ENCODE results near the gene DYNC1I1. TPM values are rescaled to one million over a fixed set of nuclear protein-coding genes. Genes with fewer than 3 reads are reported as not detected.

The DYNC1I1 gene
- total RNA-seq, 4 donors from 2014 or later: 1.7 to 6.8 (median 4.2) TPM

DNA sequence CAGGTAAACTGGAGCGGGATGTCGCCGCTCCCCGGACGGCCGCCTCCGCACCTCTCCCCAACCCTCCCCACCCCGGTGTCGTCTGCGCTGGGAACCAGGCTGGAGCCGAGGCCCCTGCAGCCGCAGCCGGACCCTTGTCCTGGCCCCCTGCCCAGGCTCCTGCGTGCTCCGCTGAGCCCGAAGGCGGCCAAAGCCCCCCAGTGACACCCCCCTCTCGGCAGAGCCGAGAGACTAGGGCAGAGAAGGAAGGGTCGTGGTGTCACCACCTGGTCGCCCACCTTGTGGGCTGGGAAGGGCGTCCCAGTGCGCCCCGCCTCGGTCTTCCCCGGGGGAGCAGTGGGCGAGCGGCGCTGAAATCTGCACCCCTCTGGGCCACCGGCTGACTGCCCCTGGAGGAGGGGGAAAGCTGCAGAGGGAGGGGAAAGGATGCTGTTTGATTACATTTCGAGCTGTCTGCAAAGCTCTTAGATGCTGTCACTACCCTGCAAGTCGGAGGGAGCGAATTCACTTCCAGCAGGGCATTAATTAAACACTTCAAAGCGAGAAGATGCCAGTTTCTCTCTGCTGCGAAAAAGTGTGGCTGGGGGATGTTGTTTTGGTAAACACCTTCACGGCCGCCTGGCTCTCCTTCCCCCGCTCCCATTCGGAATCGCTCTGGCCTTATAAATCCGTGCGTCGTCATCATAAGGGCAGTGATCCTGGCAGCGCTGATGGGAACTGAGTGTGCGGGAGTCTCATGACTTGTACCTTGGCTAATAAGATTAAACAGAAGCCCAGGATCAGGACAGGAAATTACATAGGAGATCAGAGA lies 622 bp downstream of the DYNC1I1 start:
- TF ChIP-seq, protein P1, sequence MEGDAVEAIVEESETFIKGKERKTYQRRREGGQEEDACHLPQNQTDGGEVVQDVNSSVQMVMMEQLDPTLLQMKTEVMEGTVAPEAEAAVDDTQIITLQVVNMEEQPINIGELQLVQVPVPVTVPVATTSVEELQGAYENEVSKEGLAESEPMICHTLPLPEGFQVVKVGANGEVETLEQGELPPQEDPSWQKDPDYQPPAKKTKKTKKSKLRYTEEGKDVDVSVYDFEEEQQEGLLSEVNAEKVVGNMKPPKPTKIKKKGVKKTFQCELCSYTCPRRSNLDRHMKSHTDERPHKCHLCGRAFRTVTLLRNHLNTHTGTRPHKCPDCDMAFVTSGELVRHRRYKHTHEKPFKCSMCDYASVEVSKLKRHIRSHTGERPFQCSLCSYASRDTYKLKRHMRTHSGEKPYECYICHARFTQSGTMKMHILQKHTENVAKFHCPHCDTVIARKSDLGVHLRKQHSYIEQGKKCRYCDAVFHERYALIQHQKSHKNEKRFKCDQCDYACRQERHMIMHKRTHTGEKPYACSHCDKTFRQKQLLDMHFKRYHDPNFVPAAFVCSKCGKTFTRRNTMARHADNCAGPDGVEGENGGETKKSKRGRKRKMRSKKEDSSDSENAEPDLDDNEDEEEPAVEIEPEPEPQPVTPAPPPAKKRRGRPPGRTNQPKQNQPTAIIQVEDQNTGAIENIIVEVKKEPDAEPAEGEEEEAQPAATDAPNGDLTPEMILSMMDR (IDR thresholded peaks at IDR 0.05): no peak
- peak; percentile 66 for ATAC-seq (ENCODE audit: low FRiP score)
- DNase-seq (ENCODE audit: low spot score): no peak

DNA sequence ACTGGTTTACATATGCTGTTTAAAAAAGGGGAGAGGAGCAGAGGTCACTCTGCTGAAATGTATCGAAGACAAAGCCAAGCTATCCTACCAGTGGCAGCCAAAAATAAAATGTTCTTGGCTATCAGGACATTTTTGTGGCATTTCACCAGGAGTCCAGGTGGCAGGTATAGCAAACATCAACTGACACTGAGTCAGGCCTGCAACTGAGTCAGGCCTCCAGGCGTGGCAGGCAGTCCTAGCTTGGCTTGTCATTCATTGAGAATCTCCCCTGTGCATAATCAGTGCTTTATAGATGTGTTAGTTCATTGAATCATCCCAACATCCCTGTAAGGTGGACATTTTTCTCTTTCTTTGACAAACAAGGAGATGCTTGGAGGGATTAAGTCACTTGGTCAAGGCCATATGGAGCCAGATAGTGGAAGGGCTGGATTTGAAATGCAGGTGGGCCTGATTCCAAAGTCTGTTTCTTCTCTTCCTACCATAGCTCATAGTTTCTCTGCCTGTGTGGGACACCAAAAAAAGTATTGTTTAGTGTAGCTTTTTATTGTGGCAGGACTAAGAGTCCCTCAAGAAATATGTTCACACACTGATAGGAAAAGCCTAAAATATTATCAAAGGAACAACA lies 4.3 kb downstream of the DYNC1I1 start:
- no peak for ATAC-seq (ENCODE audit: low FRiP score)
- TF ChIP-seq, protein P1 (IDR thresholded peaks at IDR 0.05): no peak
- no peak for DNase-seq (ENCODE audit: low spot score)

DNA sequence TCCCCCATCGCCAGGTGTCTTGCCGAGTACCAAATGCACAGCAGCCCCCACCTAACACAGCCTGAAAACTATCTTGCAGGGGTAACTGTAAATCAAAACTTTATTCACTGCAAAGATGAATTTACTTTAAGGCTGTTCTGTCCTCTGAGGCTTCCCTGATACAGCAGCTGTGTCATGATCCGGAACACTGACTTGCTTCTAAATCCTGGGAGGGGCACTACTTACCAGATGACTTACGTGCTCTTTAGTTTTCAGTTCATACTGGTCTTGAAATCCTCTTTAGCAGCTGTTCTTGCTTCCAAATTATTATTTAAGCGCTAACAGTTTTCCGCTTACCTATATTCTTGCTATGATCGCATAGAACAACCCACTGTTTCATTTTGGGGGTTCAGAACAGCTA lies 4.9 kb downstream of the DYNC1I1 start:
- DNase-seq (ENCODE audit: low spot score): no peak
- no peak for ATAC-seq (ENCODE audit: low FRiP score)
- TF ChIP-seq, protein P1 (IDR thresholded peaks at IDR 0.05): no peak

DNA sequence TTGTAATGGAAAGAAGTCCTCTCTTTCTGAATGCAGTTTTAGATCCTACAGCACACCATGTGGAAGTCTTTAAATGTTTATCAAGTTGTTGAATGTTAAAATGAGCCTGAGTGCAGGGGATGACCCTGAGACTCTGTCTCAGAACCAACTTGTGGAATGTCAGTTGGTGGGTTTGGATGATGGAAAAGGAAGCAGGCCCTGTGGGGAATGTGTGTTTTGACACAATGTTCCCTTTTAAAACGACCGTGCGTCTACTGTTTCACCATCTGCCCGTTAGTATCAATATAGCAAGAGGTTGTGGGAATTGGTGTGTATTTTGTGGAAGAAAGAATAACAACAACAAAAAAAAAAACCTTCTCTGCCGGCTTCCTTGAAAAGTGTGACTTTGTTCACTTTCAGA lies 8.3 kb downstream of the DYNC1I1 start:
- TF ChIP-seq, protein P1 (IDR thresholded peaks at IDR 0.05): no peak
- no peak for ATAC-seq (ENCODE audit: low FRiP score)
- DNase-seq (ENCODE audit: low spot score): no peak

DNA sequence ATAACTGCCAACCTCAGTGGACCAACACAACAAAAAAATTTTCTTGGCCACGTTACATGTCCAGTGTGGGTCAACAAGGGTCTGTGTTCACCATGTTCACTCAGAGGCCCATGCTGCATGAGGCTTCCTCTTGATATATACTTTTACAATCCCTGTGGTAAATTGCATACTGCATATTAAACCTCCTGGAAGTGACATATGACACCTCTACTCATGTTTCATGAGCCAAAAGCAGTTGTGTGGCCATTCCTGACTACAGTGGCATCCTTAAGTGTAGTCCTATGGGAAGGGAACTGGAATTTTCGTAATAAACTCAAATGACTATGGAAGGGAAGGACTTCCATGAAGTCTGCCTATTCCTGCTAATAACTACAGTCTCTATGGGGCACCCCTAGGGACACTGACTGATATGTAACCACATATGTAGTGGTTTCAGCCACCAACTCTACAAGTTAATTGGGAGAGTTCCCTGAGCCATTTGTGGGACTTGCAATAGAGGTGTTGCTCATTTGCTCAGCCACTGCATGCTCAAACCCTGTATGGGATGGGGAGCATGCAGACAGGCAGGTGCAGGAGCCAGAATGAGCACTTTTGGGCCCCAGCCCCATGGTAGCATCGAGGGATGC lies 9.7 kb downstream of the DYNC1I1 start:
- TF ChIP-seq, protein P1 (IDR thresholded peaks at IDR 0.05): no peak
- no peak for ATAC-seq (ENCODE audit: low FRiP score)
- DNase-seq (ENCODE audit: low spot score): no peak

DNA sequence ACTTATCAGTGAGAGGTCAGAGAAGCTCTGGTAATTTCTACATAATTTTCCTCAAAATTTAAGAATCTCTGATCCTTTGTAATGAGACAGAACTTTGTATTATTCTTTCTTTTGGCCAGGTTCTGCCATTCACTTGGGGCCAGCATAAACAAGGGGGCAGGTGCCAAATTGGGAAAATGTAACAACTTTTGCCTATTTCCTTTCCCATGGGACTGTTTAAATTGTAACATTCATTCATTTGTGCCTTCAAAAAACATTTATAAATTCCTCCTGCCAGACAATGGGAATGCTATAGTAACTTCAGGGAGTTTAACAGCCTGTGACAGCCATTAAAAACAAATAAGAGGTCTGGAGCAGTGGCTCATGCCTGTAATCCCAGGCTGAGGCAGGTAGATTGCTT lies 12.4 kb downstream of the DYNC1I1 start:
- no peak for ATAC-seq (ENCODE audit: low FRiP score)
- TF ChIP-seq, protein P1 (IDR thresholded peaks at IDR 0.05): no peak
- DNase-seq (ENCODE audit: low spot score): no peak
